Measurements from ENCODE around the gene TMEM117.

- TF ChIP-seq, protein P1, sequence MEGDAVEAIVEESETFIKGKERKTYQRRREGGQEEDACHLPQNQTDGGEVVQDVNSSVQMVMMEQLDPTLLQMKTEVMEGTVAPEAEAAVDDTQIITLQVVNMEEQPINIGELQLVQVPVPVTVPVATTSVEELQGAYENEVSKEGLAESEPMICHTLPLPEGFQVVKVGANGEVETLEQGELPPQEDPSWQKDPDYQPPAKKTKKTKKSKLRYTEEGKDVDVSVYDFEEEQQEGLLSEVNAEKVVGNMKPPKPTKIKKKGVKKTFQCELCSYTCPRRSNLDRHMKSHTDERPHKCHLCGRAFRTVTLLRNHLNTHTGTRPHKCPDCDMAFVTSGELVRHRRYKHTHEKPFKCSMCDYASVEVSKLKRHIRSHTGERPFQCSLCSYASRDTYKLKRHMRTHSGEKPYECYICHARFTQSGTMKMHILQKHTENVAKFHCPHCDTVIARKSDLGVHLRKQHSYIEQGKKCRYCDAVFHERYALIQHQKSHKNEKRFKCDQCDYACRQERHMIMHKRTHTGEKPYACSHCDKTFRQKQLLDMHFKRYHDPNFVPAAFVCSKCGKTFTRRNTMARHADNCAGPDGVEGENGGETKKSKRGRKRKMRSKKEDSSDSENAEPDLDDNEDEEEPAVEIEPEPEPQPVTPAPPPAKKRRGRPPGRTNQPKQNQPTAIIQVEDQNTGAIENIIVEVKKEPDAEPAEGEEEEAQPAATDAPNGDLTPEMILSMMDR (IDR thresholded peaks at IDR 0.05; ENCODE audit: low read length): no peak
- no peak for TF ChIP-seq EZH2 (IDR thresholded peaks at IDR 0.05; ENCODE audit: borderline replicate concordance, low read length)
Measured at GRCh38 chr12:44380861-44381260, 545.0 kb downstream of the TMEM117 start.

All from OCI-LY1 (cell line).